C4-2B (cell line): Measurements from ENCODE around the gene CIRBP.

Source experiments
- H3K27ac ChIP-seq: fragments of 450-650 bp; 2 replicates; pipeline ENCODE4 v1.5.1; 2017
- CTCF ChIP-seq: fragments of 450-650 bp; conservative IDR thresholded peaks from 2 replicates; pipeline ENCODE4 v1.5.1; 2017; ENCODE audit warnings: mild to moderate bottlenecking
- ZFX ChIP-seq: fragments of 450-650 bp; IDR thresholded peaks from 2 replicates; pipeline ENCODE4 v1.6.1; 2017

CIRBP gene

GRCh38 chr19:1247748-1248138 is 21.4 kb upstream of the CIRBP start:
- TF ChIP-seq ZFX (no peak), CTCF (no peak)
- H3K27ac ChIP-seq, result peak overlapping the region; percentile 96

GRCh38 chr19:1248139-1248785 is 20.9 kb upstream of the CIRBP start, which contains the start of gene MIDN:
Gene MIDN, plus strand, starts transcription at chr19:1248583. Its CDS starts 1,714 bp downstream, at chr19:1250297.
- peak; percentile 33; the same call in 1 of the 2 replicates for TF ChIP-seq ZFX
- TF ChIP-seq CTCF, result no peak

GRCh38 chr19:1248786-1249297 is 20.3 kb upstream of the CIRBP start:
- no peak for TF ChIP-seq ZFX
- TF ChIP-seq CTCF, result peak; percentile 96
- peak overlapping the region; percentile 96 for H3K27ac ChIP-seq

More at GRCh38 chr19:1248139-1248785, 20.9 kb upstream of the CIRBP start, which contains the start of gene MIDN:
- peak within 1 kb of the TSS; percentile 96 for H3K27ac ChIP-seq

GRCh38 chr19:1249298-1249989 is 19.7 kb upstream of the CIRBP start:
- H3K27ac ChIP-seq, result peak overlapping the region; percentile 96
- TF ChIP-seq CTCF (no peak), ZFX (no peak)

GRCh38 chr19:1249990-1250436 is 19.1 kb upstream of the CIRBP start:
- TF ChIP-seq CTCF, result no peak
- no peak for TF ChIP-seq ZFX
- peak overlapping the region; percentile 96 for H3K27ac ChIP-seq

GRCh38 chr19:1250437-1251260 is 18.5 kb upstream of the CIRBP start:
- no peak for TF ChIP-seq CTCF
- no peak for TF ChIP-seq ZFX
- H3K27ac ChIP-seq, result peak overlapping the region; percentile 96
